ENCODE data around the gene CDKAL1.

CDKAL1 gene

GRCh38 chr6:21201637-21202350 lies 667.5 kb downstream of the CDKAL1 start:
- DNase-seq (ENCODE audit: low read depth, low spot score), result no peak

DNA sequence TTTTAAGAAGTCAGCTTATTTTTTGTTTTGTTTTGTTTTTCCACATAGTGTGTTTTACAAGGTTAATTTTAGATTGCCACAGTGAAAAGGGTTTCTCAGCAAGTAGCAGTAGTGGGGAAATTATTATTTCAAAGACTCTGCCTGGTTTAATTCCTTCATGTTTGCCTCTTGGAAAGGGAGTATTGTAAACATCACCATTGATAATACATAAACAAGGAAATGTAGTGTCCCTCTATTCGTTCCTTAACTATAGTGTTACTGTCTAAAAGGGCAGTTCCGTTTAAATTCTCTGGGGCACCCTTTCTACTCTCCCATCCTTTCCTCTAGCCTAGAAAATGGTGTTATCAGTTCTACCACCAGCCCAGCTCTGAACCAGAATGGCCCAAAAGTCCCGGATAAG lies 668.3 kb downstream of the CDKAL1 start:
- no peak for DNase-seq (ENCODE audit: low read depth, low spot score)

GRCh38 chr6:21204951-21205350 lies 670.7 kb downstream of the CDKAL1 start:
- DNase-seq (ENCODE audit: low read depth, low spot score), result no peak

- DNase-seq (ENCODE audit: low read depth, low spot score), result no peak
Measured at GRCh38 chr6:21208081-21208795, 674.0 kb downstream of the CDKAL1 start.

DNA sequence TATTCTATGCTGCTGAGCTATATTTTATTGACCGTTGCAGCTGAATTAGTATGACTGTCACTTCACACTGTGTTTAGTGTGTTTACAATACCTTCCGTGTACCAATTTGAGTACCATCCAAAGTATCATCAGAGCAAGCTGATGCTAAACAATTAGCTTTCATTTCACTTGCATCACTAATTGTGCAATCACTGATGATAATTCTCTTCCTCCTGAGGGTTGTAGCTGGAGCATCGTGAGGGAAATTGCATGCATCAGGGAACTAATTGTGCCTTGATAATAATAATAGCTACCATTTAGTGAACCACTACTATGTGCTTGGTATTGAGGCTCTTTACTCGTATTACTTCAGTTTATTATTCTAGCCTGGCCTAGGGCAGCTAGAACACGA lies 674.5 kb downstream of the CDKAL1 start:
- DNase-seq (ENCODE audit: low read depth, low spot score), result no peak

- no peak for DNase-seq (ENCODE audit: low read depth, low spot score)
Measured at GRCh38 chr6:21213492-21213891, 679.2 kb downstream of the CDKAL1 start.

- no peak for DNase-seq (ENCODE audit: low read depth, low spot score)
Measured at GRCh38 chr6:21214738-21215448, 680.6 kb downstream of the CDKAL1 start.

DNA sequence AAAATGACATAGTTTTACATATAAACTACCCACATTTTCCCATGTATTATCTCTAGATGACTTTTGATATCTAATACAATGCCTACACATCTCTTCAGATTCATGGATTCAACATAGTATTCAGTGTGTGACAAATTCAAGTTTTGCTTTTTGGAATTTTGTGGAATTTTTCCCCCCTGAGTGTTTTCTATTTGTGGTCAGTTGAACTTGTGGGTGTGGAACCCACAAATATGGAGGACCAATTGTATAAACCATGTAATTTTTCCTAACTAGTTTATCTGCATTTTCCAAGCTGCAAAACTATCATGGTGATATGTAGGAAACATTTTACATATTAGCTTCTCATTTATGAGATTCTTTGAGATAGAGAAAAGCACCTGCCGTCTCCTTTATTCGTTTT lies 685.0 kb downstream of the CDKAL1 start:
- no peak for DNase-seq (ENCODE audit: low read depth, low spot score)

DNA sequence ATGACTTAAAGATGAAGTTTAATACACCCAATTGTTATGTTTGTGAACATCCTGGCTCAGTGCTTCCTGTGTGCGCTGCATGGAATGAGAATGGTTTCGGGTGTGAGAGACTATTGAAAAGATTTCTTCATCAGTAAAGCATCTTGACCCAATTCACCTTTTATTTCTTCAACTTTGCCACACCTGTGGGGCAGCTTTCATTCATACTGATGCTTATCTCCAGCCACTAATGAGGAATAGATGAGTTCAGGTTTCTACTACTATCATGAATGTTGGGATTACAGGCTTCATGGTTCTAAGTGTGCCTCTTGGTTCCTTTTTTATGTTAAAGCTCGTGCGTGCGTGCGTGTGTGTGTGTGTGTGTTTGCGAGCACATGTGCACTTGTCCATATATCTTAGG lies 685.6 kb downstream of the CDKAL1 start:
- no peak for DNase-seq (ENCODE audit: low read depth, low spot score)

DNA sequence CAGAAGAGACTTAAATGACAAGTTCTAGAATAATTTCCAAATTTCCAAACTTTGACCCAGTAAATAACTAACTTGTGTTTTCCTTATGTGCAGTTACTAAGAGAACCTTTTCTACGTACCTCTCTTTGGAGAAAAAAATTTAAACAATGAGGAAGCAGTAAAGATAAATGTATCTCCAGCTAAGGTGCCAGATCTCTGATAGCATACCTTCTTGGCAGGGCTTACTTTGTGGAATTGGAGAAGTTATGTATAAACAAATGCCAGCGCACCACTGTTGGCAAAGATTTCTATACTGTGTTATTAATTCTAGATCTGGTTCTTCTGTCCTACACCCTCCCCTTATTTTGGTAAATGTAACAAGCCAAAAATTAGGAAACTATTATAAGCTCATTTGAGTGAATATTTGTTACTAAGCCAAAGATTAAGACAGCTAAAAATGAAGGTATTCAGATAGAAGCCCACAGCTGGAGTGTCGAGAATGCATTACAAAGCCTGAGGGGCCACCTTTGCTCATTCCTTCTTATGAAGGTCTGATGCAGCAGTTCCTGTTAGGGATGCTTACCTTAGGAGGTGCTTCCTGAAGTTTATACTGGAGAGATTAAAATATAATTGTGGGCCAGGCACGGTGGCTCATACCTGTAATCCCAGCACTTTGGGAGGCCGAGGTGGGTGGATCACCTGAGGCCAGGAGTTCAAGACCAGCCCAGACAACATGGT lies 686.2 kb downstream of the CDKAL1 start:
- DNase-seq (ENCODE audit: low read depth, low spot score), result no peak

DNA sequence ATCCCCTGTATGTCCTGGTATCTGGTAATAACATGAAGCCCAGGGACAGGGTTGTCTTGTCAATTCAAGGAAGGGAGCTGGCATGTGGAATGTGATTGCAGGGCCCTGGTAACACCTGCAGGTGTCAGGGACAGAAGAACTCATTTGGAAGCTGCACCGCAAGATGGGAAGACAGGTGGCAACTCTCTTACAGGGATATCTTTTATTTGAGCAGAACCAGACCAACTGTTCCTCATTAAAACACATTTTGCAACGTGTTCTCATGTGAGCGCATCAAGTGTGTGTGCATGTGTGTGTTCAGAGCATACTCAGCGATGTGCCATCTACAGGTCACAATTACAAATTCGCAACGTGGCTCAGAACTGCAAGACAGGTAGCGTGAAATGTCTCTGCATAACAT lies 688.4 kb downstream of the CDKAL1 start:
- no peak for DNase-seq (ENCODE audit: low read depth, low spot score)

GRCh38 chr6:21225912-21226311 lies 691.7 kb downstream of the CDKAL1 start:
- DNase-seq (ENCODE audit: low read depth, low spot score), result no peak

GRCh38 chr6:21227486-21227885 lies 693.2 kb downstream of the CDKAL1 start:
- no peak for DNase-seq (ENCODE audit: low read depth, low spot score)

DNA sequence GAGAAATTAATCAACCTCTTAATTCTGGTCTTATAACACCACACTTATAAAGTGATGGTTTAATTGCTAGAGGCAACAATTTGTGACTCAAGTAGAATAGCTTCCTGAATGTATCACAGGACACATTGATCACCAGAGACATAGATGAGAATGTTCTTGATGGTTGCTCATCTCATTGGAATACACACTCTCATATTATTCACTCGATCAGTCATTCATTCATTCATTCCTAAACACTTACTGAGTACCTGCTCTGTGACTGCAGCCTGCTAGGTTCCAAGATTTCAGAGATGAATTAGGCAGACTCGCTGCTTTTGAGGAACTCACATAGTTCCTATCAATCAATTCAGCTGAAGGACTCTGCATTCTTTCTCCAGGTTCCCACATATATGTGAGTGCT lies 694.2 kb downstream of the CDKAL1 start:
- DNase-seq (ENCODE audit: low read depth, low spot score), result no peak

- DNase-seq (ENCODE audit: low read depth, low spot score), result no peak
Measured at GRCh38 chr6:21228876-21229460, 694.7 kb downstream of the CDKAL1 start.

GRCh38 chr6:21230536-21230935 lies 696.3 kb downstream of the CDKAL1 start:
- no peak for DNase-seq (ENCODE audit: low read depth, low spot score)

DNA sequence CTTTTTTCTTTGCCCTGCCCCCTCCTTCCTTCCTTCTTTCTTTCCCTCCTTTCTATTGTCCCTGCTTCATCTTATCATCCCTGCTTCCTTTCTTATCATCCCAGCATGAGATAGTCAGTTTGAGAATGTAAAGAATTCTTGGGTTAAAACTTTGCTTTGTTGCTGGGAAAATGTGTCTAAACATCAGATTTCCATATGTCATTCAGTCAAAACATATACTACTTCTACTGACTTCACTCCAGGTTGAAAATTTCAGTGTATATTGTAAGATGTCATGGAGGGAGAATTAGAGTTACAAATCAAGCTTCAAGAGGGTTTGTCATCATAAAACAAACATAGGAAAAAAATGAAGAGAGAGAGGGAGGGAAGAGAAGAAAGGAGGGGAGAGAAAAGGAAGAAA lies 700.9 kb downstream of the CDKAL1 start:
- no peak for DNase-seq (ENCODE audit: low read depth, low spot score)

- no peak for DNase-seq (ENCODE audit: low read depth, low spot score)
Measured at GRCh38 chr6:21238208-21238607, 704.0 kb downstream of the CDKAL1 start.

DNA sequence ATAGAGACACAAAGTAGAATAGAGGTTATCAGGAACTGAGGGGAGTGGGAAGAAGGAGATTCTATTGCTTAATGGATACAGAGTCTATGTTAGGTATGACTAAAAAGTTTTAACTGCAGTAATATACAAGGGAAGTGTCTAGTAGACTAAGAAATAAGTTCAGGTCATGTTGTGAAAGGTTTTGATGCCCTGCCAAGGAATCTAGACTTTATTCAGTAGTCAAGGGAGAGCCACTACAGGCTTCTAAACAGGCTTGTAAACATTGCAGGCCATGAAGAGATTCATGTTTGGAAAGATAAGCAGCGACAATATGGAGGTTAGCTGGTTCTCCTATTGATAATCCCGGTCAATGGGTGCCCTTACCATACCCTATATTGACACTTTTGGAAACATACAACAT lies 706.5 kb downstream of the CDKAL1 start:
- no peak for DNase-seq (ENCODE audit: low read depth, low spot score)

DNA sequence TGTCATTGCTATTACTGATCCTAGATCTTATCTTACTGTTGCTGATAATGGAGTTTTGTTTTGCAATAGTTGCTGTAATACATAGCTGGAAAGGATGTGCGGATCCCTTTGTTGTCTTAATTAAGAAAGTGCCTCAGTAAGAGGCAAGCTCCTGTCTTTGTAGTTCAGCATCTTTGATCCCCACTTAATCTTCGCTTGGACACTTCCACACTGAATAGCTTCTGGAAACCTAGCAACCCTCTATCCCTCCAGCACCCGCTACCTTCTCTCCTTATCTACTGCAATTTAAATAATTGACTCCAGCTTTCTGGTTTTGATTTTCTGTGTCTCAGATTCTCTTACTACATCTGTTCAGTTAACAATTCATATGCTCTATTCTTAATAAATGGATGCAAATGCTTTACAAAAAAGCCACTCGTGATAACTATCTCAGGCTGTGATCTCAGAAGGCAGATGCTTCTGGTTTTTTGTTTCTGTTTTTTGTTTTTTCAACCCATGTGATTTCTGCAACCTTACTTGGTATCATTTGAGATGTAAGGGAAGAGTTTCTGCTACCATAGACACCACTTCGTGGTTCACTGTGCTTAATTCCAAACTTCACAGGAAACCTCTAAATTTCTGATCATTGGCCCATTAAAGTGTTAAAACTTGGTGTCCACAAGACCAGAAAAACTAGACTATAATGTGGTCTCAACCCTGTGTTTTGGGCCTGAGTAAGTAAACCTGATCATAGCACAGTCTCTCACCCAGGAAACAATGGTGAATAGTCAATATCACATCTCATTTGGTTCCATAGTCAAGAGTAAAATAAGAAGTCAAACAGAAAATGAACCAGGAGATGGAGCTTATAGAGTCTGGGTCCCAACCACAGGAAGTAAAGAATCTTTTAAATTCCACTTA lies 707.2 kb downstream of the CDKAL1 start:
- DNase-seq (ENCODE audit: low read depth, low spot score), result no peak
